NCI-H69 (cell line): Measurements from ENCODE around the gene RAPGEF5.
A peak's percentile ranks its signal among the peaks of the same experiment; 100 is the strongest.

Experiments used
- DNase-seq: peaks from one replicate; lab custom pipeline; 2025; lab: John Stamatoyannopoulos, UW

RAPGEF5 gene

GRCh38 chr7:22346383-22347107 lies 10.4 kb downstream of the RAPGEF5 start:
- no peak for DNase-seq

GRCh38 chr7:22344655-22345054 lies 12.3 kb downstream of the RAPGEF5 start:
- no peak for DNase-seq

GRCh38 chr7:22343612-22344011 lies 13.3 kb downstream of the RAPGEF5 start:
- no peak for DNase-seq

GRCh38 chr7:22343071-22343470 lies 13.9 kb downstream of the RAPGEF5 start:
- no peak for DNase-seq

GRCh38 chr7:22339725-22340390 lies 17.1 kb downstream of the RAPGEF5 start:
- no peak for DNase-seq

GRCh38 chr7:22338877-22339276 lies 18.1 kb downstream of the RAPGEF5 start:
- no peak for DNase-seq

- DNase-seq: no peak
Measured at GRCh38 chr7:22338411-22338810, 18.5 kb downstream of the RAPGEF5 start.

- DNase-seq: peak; percentile 66
Measured at GRCh38 chr7:22333680-22334141, 23.2 kb downstream of the RAPGEF5 start.

- DNase-seq: peak; percentile 89
Measured at GRCh38 chr7:22332461-22332870, 24.5 kb downstream of the RAPGEF5 start.

GRCh38 chr7:22331704-22332103 lies 25.2 kb downstream of the RAPGEF5 start:
- no peak for DNase-seq

- DNase-seq: no peak
Measured at GRCh38 chr7:22330903-22331302, 26.1 kb downstream of the RAPGEF5 start.

GRCh38 chr7:22329816-22330524 lies 27.0 kb downstream of the RAPGEF5 start:
- DNase-seq: peak; percentile 78

GRCh38 chr7:22326181-22326580 lies 30.8 kb downstream of the RAPGEF5 start:
- DNase-seq: peak; percentile 31

GRCh38 chr7:22325671-22326070 lies 31.3 kb downstream of the RAPGEF5 start:
- DNase-seq: peak; percentile 82

- DNase-seq: no peak
Measured at GRCh38 chr7:22323714-22324113, 33.2 kb downstream of the RAPGEF5 start.

- DNase-seq: no peak
Measured at GRCh38 chr7:22320416-22320815, 36.5 kb downstream of the RAPGEF5 start.

- DNase-seq: peak; percentile 92
Measured at GRCh38 chr7:22319424-22320403, 37.2 kb downstream of the RAPGEF5 start.

GRCh38 chr7:22318376-22318775 lies 38.6 kb downstream of the RAPGEF5 start:
- no peak for DNase-seq

- no peak for DNase-seq
Measured at GRCh38 chr7:22317632-22318031, 39.3 kb downstream of the RAPGEF5 start.

GRCh38 chr7:22316914-22317313 lies 40.0 kb downstream of the RAPGEF5 start:
- DNase-seq: no peak

GRCh38 chr7:22307816-22308215 lies 49.1 kb downstream of the RAPGEF5 start:
- DNase-seq: no peak

GRCh38 chr7:22305706-22306105 lies 51.2 kb downstream of the RAPGEF5 start:
- DNase-seq: no peak
